Retina (tissue), 1 donor: ENCODE data around the gene BAIAP2.

ENCODE experiments used
- DNase-seq: peaks from one replicate; pipeline ENCODE4 v3.0.0-alpha.2; 2016

Gene BAIAP2

GRCh38 chr17:81053041-81053970 is 18.4 kb downstream of the BAIAP2 start:
- DNase-seq = peak; percentile 88

DNA sequence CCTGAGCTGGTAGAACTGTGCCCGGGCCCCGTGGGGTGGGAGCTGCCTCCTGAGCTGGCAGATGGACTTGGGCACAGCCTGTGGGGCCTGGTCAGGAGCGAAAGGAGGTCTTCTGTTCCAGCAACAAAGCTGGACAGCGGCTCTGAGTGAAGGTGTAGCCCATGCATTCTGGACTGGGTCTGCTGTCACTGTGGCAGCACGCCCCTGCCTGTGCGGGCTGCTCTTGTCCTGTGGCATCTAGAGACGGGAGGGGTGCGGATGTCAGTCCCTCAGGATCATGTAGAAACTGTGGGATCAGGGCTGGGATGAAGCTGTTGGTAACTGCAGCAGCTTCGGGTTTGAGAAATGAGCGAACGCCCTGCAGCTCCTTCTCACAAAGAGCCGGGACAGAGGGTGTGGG is 19.4 kb downstream of the BAIAP2 start:
- no peak for DNase-seq

DNA sequence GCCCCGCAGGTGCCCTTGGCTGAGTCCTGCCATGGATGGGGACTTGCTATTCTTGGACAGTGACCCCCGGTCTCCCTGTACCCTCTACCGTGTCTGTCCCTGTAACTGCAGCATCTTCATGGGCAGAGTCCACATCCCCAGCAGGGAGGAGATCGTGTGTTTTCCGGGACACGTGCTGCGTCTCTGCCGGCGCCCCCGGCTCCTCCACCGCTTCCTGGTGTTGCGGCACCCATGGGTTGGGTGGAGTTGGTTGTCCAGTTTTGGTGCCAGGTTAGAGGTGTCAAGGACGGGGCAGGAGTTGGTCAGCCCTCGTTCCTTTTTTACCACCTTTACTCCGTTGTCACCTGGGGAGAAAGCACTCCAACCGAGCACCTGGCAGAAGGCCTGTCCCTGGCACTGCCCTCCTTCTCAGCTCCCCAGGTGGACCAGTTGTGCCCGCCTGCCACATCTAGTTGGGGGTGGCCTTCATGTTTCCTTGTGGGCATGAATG is 20.0 kb downstream of the BAIAP2 start:
- no peak for DNase-seq

DNA sequence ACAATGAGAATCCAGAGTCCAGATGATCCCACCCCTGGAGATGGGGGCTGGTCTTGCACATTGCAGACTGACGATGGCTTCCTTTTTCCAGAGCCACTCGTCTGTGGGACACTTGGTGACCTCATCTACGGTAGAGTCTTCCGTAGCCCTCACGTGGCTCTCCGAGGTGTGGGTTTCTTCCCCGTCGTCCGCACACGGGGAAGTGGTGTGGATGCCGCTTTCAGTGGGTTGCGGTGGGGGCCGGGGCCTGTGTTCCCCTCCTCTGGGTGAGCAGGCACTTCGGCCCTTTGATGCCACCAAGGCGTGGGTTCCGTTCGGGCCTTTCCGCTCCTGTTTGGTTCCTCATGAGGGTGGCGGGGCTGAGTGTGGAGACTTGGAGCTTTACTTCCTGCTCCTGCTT is 21.4 kb downstream of the BAIAP2 start:
- DNase-seq = no peak

GRCh38 chr17:81057079-81057730 is 22.3 kb downstream of the BAIAP2 start:
- peak; percentile 73 for DNase-seq

GRCh38 chr17:81057777-81058176 is 22.8 kb downstream of the BAIAP2 start:
- no peak for DNase-seq

DNA sequence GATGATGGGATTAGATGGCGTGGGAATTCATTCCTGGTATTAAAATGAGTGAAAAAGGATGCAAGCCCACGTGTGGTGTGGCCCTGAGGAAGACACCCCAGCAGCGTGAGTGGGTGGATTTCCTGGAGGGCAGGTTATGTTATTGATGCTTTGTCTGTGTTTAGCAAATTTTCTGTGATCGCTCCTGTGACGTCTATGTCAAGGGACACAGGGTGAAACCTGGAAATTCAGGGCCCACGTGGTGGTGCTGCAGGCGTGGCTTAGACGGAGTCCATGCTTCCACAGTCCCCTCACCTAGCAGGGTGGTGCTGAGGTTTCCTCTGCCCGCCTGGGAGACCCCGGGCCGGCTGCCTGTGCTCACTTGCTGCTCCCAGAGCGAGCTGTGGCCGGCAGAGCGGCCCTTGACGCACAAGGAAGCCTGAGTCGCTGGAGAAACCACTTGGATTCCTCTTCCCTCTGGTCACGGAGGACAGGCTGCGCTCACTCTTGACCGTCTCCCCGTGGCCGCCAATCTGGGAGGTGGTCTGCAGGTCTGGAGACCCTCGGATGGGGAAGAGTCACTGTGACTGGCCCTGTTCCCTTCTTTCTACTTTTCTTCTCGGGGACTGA is 23.4 kb downstream of the BAIAP2 start:
- no peak for DNase-seq

GRCh38 chr17:81059026-81059425 is 24.1 kb downstream of the BAIAP2 start:
- no peak for DNase-seq

DNA sequence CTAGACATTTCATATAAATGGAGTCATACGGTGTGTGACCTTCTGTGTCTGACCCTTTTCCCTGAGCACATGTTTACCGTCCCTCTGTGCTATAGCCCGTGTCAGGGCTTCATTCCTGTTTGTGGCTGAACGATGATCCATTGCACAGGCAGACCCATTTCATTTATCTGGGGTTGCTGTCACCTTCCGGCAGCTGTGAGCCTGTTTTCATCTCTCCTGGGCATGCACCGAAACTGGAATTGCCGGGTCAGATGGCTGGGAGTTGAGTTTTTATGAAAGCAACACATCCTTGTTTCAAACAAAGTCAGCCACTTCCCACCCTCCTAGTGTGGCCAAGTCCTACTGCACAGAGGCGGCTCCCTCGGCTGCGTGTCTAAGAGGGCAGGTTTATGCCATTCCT is 25.5 kb downstream of the BAIAP2 start:
- DNase-seq = no peak

- DNase-seq = no peak
These were observed 26.2 kb downstream of the BAIAP2 start for GRCh38 chr17:81061027-81061735.

- no peak for DNase-seq
These were observed 27.2 kb downstream of the BAIAP2 start for GRCh38 chr17:81062014-81062780.

GRCh38 chr17:81063106-81064093 is 28.4 kb downstream of the BAIAP2 start:
- DNase-seq = no peak

DNA sequence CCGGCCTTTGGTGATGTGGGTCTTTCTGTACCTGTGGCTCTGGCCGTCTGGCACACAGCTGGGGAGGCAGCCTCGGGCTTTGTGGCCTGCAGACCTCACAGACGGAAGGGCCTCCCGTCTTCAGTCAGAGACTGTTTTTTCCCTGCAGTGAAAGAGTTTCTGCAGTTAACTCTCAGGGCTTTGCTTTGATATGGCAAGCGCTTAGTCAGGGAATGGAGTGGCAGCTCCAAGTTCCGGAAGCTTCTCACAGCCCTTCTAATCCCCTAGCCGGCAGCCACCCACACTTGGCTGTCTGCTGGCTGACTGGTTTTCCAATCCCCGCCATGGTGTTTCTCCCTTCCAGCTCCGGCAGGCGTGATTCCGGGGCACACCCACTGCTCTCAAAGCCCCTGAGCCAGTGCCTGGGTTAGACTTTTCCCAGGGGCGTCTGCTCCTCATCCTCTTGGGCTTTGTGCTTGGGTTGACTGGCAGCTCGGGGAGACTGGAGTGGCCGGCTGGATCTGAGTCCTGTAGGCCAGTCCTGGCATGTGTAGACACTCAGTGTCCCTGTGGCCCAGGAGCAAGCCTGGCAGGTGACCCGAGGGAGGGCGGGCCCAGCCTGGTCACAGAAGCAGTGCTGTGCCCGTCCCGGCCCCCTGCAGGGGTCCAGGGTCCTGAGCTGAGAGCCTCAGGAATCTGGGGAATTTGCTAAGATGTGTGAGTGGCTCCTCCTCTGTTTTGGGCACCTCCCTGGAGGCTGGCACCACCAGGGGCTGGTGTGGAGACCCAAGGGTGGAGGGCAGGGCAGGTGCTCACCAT is 29.9 kb downstream of the BAIAP2 start:
- DNase-seq = no peak

DNA sequence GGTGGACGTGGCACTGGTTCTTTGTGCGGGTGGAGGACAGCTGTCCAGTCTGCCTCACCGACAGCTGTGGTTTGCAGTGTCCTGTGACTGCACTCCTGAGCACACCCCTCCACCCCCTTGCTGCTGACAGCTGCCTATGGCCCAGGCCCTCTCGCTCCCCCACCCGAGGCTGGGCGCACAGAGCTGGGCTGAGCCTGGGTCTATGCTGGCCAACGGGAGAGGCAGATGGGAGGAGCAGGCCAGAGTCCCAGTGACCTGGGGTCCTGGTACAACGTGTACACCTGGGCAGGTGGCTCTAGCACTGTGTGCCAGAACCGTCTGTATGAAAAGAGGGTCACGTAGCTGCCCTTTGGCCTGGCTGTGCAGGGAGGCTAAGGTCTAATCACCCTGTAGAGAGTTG is 30.5 kb downstream of the BAIAP2 start:
- no peak for DNase-seq

DNA sequence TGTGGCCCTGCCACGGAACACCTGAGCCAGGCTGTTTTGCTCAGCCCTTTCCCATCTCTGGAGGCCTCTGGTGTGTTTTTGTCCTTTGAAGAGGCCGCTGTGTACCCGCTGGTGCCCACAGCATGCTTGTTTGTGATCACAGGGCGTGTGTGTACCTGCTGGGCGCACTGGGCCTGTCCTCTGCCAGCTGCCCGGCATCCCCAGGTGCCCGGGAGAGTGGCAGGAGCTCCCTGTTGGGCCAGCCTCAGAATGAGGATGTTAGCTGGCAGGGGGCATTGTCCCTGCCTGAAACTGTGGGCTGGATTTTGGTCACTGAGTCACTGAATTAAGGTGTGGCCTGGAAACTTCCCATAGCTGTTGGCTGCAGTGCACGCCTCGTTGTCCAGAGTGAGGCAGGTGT is 31.1 kb downstream of the BAIAP2 start:
- no peak for DNase-seq

- peak; percentile 19 for DNase-seq
These were observed 31.9 kb downstream of the BAIAP2 start for GRCh38 chr17:81066771-81067315.

DNA sequence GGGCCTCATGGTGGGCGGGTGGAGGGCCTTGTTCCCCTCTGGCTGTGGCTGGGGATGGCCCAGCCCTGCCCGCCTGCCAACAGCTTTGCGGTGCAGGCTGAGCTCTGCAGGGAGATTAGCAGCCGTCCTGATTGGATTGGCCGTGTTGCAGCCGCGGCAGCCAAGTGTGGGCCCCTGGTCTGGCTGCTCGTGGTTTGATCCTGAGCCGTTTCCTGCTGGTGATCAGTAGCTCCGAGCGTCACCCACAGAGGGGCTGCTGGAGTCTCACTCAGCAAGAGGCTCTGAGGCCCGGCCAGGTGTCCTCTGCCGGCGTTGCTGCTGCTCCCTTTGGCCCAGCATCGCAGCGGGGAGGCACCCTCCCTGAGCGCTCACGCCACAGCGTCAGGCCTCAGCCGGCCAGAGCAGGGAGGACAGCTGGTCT is 32.5 kb downstream of the BAIAP2 start:
- peak; percentile 69 for DNase-seq

- peak; percentile 14 for DNase-seq
These were observed 33.6 kb downstream of the BAIAP2 start for GRCh38 chr17:81068411-81069134.

DNA sequence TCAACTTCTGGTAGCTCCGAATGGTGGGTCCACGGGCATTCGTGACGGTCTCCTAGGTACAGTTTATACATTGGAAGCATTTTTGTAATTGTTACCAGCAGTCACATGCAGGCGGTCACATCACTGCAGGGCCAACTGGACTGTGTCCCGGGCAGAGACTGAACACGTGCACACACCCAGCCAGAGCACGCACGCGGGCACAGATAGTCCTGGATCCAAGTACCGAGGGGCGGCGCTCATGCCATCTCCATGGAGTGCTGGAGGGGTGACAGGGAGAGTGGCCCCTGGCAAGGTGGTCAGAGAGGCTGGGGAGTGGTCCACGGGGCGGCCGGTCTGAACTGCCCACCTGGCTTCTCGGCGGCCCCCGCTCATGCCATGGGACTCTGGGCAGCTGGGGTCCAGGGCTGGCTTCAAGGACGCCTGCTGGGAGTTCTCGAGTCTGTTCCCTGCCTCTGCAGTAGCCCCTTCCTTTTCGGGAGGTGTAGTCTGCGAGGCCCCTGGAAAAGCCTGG is 34.2 kb downstream of the BAIAP2 start:
- DNase-seq = no peak
